NCI-H2196 (cell line): ENCODE measurements around the gene TRIM31.

Source experiments
- DNase-seq: peaks from one replicate; lab custom pipeline; 2025; ENCODE audit not compliant: unreplicated experiment; lab: John Stamatoyannopoulos, UW

Gene TRIM31, protein sequence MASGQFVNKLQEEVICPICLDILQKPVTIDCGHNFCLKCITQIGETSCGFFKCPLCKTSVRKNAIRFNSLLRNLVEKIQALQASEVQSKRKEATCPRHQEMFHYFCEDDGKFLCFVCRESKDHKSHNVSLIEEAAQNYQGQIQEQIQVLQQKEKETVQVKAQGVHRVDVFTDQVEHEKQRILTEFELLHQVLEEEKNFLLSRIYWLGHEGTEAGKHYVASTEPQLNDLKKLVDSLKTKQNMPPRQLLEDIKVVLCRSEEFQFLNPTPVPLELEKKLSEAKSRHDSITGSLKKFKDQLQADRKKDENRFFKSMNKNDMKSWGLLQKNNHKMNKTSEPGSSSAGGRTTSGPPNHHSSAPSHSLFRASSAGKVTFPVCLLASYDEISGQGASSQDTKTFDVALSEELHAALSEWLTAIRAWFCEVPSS

DNA sequence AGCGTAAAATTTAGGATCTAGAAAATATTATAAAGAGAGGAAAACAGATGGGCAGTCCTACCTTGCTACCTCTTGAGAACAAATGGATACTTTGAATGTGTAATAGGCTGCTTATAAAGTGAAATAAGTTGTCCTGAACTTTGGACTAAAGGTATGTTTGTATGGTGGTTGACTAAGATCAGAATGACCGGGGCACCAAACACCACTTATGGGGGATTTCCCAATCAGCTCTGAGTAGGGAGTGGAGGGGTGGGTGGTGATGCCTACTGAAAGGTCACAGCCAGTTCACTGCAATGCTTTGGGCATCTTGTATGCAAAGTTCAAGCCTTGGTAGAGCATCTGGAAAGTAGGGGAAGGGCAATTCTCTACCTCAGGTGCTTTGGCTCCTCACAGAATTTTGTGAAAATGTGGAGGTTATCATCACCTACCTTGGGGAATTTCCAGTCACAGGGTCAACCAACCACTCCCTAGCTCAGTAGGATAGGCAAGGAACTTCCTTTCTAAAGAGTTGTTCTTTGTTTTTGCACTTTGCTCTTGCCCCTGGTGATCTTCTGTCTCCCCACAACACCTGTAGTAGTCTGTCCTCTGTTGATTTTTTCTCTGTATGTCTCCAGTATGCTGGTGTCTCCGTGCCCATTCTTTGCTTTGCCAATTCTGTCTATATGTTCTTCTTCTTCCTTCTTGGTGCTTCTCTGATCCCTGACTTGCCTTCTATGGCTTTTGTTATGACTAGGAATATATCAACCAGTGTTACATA lies at the start of gene TRIM31:
Gene TRIM31 (minus strand): TSS at position 88 of the 757 bp plus-strand sequence. CDS start 285 bp downstream, outside the sequence.
- DNase-seq: no peak

DNA sequence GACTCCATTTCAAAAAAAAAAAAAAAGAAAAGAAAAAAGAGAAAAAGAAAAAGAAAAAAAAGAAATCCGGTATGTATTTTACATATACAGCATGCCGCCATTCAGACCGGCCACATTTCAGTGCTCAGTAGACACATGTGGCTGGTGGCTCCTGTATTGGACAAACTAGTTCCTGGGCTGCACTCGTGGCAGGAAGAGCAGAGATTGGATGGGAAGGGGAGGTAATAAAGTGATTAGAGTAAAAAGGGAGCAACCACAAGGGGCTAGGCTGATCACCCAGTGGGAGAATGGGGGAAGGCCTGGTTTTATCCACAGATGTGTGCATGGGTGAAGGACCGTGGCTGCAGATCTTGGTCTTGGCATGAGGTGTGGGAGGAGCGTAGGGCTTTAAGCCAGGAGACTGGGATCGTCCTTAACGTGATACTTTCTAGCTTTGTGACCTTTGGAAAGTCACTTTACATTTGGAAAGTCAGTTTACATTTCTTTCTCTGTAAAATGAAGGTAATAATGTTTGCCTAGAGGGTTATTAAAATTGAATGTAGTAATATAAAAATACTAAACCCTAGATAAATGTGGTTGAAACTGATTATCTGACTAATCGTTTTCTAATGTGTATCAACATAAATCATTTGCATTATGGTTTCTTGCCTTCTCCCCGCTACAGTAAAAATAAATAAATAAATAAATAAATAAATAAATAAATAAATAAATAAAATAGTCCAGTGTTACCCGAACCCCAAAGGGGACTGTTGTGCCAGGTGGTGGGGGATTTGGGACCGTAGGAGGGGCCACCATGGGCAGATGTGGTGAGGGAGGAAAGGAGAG lies 49.6 kb upstream of the TRIM31 start:
- DNase-seq: no peak

- DNase-seq: no peak
Observed at GRCh38 chr6:30160785-30161531, 48.1 kb upstream of the TRIM31 start, which contains the start of gene TRIM10. TRIM10 (minus strand) TSS chr6:30161211; CDS start chr6:30160858, 353 bp downstream.

- no peak for DNase-seq
Observed at GRCh38 chr6:30160008-30160784, 47.3 kb upstream of the TRIM31 start.

- no peak for DNase-seq
Observed at GRCh38 chr6:30158475-30159040, 45.7 kb upstream of the TRIM31 start.

GRCh38 chr6:30157999-30158398 lies 45.1 kb upstream of the TRIM31 start:
- no peak for DNase-seq

DNA sequence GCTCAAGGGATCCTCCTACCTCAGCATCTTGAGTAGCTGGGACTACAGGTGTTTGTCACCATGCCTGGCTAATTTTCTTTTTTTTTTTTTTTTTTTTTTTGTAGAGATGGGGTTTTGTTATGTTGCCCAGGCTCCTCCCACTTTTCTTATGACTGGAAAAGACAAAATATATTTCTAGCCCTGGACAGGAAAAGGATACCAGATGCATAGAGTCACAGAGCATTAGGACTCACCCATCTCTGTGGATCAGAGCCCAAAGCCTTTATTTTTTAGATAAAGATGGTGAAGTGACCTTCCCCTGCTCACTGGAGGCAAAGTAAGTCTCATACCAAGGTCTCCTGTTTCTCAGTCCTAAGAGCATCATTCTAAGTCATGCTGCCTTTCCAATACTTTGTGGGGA lies 44.7 kb upstream of the TRIM31 start:
- no peak for DNase-seq

DNA sequence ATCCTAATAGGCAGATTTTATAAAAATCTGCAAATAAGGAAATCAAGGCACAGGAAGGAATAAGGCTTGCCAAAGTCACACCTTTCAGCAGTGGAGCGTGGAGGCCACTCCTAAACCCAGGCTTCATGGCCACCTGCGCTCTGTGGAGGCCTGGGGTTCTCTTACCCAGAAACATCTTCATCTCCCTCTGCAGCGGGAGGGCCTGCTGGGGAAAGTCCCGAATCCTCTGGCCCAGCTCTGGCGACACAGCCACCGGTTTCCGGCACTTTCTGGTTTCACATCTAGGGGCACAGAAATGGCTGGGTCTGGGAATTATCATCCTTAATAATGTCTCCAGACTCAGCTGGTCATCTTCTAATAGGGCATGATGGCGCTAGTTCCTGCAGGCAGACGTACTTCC lies 43.9 kb upstream of the TRIM31 start:
- DNase-seq: no peak

DNA sequence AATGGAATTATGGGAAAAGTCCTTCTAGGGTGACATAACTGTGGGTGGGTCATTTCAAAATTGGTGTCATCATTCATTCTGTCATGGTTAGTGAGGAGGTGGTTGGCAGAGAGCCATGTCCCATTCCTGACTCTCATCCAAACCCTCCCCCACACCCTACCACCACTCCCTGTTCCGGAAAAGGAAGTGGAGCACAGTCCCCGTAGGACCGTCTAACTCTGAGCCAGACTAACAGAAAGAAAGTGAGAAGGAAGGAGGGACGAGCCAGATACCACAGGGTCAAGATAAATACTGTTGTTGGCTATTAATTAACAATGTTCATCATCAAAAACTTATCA lies 43.3 kb upstream of the TRIM31 start:
- no peak for DNase-seq

- DNase-seq: no peak
Observed at GRCh38 chr6:30155520-30156261, 42.8 kb upstream of the TRIM31 start.

- DNase-seq: no peak
Observed at GRCh38 chr6:30154709-30155519, 42.0 kb upstream of the TRIM31 start.

- no peak for DNase-seq
Observed at GRCh38 chr6:30154061-30154460, 41.2 kb upstream of the TRIM31 start.

DNA sequence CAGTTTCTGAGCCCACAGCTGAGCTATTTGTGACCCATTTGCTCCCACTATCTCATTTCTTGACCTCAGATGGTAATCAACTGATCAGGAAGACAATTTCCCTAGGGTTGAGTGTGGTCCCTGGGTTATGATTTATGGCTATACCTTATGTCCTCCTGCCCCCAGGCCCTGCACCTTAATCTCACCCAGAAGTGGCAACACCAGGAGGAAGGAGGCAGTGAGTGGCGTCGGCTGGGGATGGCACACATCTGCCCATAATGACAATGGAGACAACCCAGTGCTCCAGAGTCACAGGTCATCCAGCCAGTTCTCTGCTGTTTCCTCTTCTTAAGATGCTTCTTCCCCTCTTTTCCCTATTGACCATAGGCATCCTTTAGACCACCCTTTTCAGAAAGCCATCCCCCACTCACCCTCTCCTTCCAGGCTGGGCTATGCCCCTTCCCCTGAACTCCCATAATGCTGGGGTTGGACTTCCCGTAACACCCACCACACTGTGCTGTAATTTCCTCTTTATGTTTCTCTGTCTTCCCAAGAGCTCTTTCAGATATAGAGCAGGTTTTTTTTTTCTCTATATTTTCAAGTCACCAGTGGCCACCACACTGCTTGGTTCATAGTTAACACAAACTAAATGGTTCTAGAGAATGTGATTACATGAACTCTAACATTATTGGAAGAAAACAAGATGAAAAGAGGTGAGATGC lies 40.2 kb upstream of the TRIM31 start:
- DNase-seq: no peak

DNA sequence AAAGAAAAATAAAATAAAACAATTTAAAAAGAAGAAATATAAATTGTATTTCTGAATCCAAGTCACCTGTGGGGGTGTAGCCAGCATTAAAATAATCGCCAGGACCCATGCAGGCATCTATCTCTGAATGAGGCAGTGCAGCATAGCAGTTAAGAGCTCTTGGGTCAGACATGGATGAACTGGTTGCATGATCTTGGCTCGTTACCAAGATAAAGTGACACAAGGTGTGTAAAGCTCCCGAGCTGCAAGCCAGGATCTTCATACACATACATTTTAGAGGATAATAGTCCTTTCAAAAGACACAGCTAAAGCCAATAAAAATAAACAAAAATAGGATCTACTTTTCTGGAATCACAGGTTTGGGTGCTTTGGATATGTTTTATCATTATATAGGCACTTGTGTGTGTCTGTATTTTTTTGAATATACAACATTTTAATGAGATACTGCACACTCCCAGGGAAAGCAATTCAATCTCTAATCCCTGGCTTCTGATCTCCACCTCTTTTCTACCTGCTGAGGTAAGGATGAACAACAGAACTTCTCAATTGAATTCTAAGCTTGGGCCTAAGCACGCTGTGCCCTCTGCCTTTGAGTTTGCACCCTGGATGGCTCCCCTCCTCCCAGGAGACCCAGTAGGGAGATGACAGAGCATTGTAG lies 39.3 kb upstream of the TRIM31 start:
- no peak for DNase-seq

DNA sequence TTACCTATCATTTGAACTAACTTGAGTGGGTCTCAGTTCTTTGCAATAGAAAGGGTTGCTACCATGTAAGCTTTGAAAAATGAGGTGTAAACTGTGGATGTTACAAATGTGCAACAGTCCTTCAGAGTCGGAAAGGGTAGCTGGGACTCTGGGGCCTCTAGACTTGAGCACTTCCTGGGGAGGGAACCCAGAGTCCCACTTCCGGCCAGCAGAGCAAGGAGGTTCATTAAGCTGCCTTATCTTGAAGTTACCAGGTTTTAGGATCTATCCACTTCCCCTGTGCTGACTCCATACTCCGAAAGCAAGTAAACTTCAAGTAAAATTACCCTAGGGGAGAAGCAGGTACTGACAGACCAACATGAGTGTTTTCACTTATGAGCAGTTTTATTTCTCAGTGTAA lies 38.7 kb upstream of the TRIM31 start:
- DNase-seq: no peak

- no peak for DNase-seq
Observed at GRCh38 chr6:30150671-30151395, 37.9 kb upstream of the TRIM31 start.
